A549 (cell line): ENCODE measurements around the gene FKBP7.

ENCODE experiments used
- EP300 ChIP-seq, 2 experiments: fragments of >200 bp; sonication (Bioruptor Twin); formaldehyde crosslinking; IDR thresholded peaks; 2 replicates in 1 of 2; 3 replicates in 1 of 2; pipeline ENCODE4 v1.6.1; 2016 to 2017
- ESRRA ChIP-seq: fragments of 150-350 bp; IDR thresholded peaks from 2 replicates; pipeline ENCODE4 v1.6.1; 2014; ENCODE audit warnings: mild to moderate bottlenecking, low read length, borderline replicate concordance
- KDM1A ChIP-seq: fragments of 200-600 bp; sonication (generic); IDR thresholded peaks from 2 replicates; pipeline ENCODE4 v1.6.1; 2016; ENCODE audit warnings: low read depth, mild to moderate bottlenecking
- PHF8 ChIP-seq: fragments of 200-600 bp; sonication (generic); IDR thresholded peaks from 2 replicates; pipeline ENCODE4 v1.6.1; 2016; ENCODE audit warnings: low read depth, mild to moderate bottlenecking, antibody characterized with exemption, moderate library complexity, borderline replicate concordance
- POLR2A ChIP-seq: IDR thresholded peaks from 2 replicates; pipeline ENCODE4 v1.6.1; 2012; ENCODE audit warnings: mild to moderate bottlenecking, low read length
- RAD21 ChIP-seq, 2 experiments: fragments of >200 bp in 1 of 2; sonication (Bioruptor Twin) in 1 of 2; formaldehyde crosslinking in 1 of 2; IDR thresholded peaks in 1 of 2; conservative IDR thresholded peaks in 1 of 2; 2 replicates in 1 of 2; 3 replicates in 1 of 2; pipeline ENCODE4 v1.6.1; 2012 to 2018; ENCODE audit warnings: inconsistent platforms in 1 of 2
- RFX5 ChIP-seq: fragments of 450-650 bp; IDR thresholded peaks from 2 replicates; pipeline ENCODE4 v1.7.1; 2014; ENCODE audit warnings: antibody characterized with exemption, mild to moderate bottlenecking, moderate library complexity
- TF ChIP-seq, protein P1 (sequence below): fragments of >200 bp; sonication (Bioruptor Twin); formaldehyde crosslinking; IDR thresholded peaks from 3 replicates; pipeline ENCODE4 v1.5.1; 2016
- TF ChIP-seq, protein P2 (sequence below): IDR thresholded peaks from 2 replicates; pipeline ENCODE4 v1.6.1; 2012
- TF ChIP-seq, protein P3 (sequence below): fragments of 200-600 bp; sonication (generic); IDR thresholded peaks from 2 replicates; pipeline ENCODE4 v1.6.1; 2016; ENCODE audit warnings: antibody characterized with exemption, mild to moderate bottlenecking, moderate library complexity
- TF ChIP-seq, protein P4 (sequence below): fragments of >200 bp; sonication (Bioruptor Twin); formaldehyde crosslinking; IDR thresholded peaks from 2 replicates; pipeline ENCODE4 v1.6.1; 2016
- TF ChIP-seq, protein P5 (sequence below): fragments of 450-650 bp; IDR thresholded peaks from 2 replicates; pipeline ENCODE4 v1.6.1; 2014; ENCODE audit warnings: antibody characterized with exemption

DNA sequence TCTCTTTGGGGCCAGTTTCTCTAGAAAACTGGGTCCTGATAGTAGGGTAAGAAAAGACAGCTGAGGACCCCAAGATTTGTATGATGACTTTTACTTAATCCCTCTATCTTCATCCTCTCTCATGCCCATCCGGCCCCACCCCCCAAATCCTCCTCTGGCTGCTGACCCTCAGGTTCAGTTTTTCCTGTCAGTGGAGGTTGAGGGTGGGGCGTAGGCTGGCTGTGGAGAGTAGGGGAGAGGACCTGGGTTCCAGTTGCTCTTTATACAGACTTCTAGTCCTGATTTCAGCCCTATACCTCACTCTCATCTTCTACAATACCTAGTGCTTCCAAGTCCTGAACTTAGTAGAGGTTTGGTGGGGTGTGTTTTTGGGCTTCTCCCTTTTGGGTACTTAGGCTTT is 30.2 kb upstream of the FKBP7 start:
- TF ChIP-seq, protein P1, sequence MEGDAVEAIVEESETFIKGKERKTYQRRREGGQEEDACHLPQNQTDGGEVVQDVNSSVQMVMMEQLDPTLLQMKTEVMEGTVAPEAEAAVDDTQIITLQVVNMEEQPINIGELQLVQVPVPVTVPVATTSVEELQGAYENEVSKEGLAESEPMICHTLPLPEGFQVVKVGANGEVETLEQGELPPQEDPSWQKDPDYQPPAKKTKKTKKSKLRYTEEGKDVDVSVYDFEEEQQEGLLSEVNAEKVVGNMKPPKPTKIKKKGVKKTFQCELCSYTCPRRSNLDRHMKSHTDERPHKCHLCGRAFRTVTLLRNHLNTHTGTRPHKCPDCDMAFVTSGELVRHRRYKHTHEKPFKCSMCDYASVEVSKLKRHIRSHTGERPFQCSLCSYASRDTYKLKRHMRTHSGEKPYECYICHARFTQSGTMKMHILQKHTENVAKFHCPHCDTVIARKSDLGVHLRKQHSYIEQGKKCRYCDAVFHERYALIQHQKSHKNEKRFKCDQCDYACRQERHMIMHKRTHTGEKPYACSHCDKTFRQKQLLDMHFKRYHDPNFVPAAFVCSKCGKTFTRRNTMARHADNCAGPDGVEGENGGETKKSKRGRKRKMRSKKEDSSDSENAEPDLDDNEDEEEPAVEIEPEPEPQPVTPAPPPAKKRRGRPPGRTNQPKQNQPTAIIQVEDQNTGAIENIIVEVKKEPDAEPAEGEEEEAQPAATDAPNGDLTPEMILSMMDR: no peak
- no peak for TF ChIP-seq POLR2A
- no peak for TF ChIP-seq KDM1A
- no peak for TF ChIP-seq ESRRA
- TF ChIP-seq RFX5: no peak
- TF ChIP-seq, protein P2, sequence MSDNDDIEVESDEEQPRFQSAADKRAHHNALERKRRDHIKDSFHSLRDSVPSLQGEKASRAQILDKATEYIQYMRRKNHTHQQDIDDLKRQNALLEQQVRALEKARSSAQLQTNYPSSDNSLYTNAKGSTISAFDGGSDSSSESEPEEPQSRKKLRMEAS: no peak
- TF ChIP-seq, protein P3, sequence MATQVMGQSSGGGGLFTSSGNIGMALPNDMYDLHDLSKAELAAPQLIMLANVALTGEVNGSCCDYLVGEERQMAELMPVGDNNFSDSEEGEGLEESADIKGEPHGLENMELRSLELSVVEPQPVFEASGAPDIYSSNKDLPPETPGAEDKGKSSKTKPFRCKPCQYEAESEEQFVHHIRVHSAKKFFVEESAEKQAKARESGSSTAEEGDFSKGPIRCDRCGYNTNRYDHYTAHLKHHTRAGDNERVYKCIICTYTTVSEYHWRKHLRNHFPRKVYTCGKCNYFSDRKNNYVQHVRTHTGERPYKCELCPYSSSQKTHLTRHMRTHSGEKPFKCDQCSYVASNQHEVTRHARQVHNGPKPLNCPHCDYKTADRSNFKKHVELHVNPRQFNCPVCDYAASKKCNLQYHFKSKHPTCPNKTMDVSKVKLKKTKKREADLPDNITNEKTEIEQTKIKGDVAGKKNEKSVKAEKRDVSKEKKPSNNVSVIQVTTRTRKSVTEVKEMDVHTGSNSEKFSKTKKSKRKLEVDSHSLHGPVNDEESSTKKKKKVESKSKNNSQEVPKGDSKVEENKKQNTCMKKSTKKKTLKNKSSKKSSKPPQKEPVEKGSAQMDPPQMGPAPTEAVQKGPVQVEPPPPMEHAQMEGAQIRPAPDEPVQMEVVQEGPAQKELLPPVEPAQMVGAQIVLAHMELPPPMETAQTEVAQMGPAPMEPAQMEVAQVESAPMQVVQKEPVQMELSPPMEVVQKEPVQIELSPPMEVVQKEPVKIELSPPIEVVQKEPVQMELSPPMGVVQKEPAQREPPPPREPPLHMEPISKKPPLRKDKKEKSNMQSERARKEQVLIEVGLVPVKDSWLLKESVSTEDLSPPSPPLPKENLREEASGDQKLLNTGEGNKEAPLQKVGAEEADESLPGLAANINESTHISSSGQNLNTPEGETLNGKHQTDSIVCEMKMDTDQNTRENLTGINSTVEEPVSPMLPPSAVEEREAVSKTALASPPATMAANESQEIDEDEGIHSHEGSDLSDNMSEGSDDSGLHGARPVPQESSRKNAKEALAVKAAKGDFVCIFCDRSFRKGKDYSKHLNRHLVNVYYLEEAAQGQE: no peak
- TF ChIP-seq, protein P4, sequence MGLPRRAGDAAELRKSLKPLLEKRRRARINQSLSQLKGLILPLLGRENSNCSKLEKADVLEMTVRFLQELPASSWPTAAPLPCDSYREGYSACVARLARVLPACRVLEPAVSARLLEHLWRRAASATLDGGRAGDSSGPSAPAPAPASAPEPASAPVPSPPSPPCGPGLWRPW: no peak
- no peak for TF ChIP-seq EP300 (IDR thresholded peaks at IDR 0.05)
- TF ChIP-seq PHF8: no peak
- TF ChIP-seq, protein P5, sequence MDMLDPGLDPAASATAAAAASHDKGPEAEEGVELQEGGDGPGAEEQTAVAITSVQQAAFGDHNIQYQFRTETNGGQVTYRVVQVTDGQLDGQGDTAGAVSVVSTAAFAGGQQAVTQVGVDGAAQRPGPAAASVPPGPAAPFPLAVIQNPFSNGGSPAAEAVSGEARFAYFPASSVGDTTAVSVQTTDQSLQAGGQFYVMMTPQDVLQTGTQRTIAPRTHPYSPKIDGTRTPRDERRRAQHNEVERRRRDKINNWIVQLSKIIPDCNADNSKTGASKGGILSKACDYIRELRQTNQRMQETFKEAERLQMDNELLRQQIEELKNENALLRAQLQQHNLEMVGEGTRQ: no peak
- TF ChIP-seq RAD21 (conservative IDR thresholded peaks at IDR 0.05 in 1 of 2, IDR thresholded peaks at IDR 0.05 in 1 of 2): no peak
